Fibroblast of mammary gland (primary cell): ENCODE measurements around the gene TMPRSS6.

ENCODE experiments used
- DNase-seq: peaks from one replicate; pipeline ENCODE4 v3.0.0-alpha.2; 2010; ENCODE audit warnings: low read depth
- H3K4me3 ChIP-seq: 2 replicates; pipeline ENCODE4 v1.5.1; 2011; ENCODE audit warnings: low read depth, mild to moderate bottlenecking, low read length, moderate library complexity; ENCODE audit not compliant: control insufficient read depth
- CTCF ChIP-seq: conservative IDR thresholded peaks from 2 replicates; pipeline ENCODE4 v1.5.1; 2011; ENCODE audit warnings: low read depth, low read length, inconsistent platforms; ENCODE audit not compliant: control insufficient read depth, insufficient read depth

Gene TMPRSS6

GRCh38 chr22:37153901-37154300 lies 44.4 kb upstream of the TMPRSS6 start:
- DNase-seq: no peak
- no peak for TF ChIP-seq CTCF
- H3K4me3 ChIP-seq: no peak overlapping the region

- no peak for DNase-seq
- no peak overlapping the region for H3K4me3 ChIP-seq
- no peak for TF ChIP-seq CTCF
Measured at GRCh38 chr22:37151401-37151800, 41.9 kb upstream of the TMPRSS6 start.

- no peak for TF ChIP-seq CTCF
- DNase-seq: no peak
- H3K4me3 ChIP-seq: no peak overlapping the region
Measured at GRCh38 chr22:37150701-37151100, 41.2 kb upstream of the TMPRSS6 start.

- no peak overlapping the region for H3K4me3 ChIP-seq
- no peak for DNase-seq
- TF ChIP-seq CTCF: no peak
Measured at GRCh38 chr22:37148742-37149665, 39.5 kb upstream of the TMPRSS6 start.

GRCh38 chr22:37148031-37148651 lies 38.6 kb upstream of the TMPRSS6 start:
- H3K4me3 ChIP-seq: no peak overlapping the region
- no peak for TF ChIP-seq CTCF
- no peak for DNase-seq

- no peak overlapping the region for H3K4me3 ChIP-seq
- no peak for DNase-seq
- TF ChIP-seq CTCF: no peak
Measured at GRCh38 chr22:37147186-37147990, 37.9 kb upstream of the TMPRSS6 start.
